Central memory CD8-positive, alpha-beta T cell (primary cell): ENCODE results near the gene CYB5A.
A peak's percentile ranks its signal among the peaks of the same experiment; 100 is the strongest.

Source experiments
- ATAC-seq: fragments of 150-1000 bp; cut with Tn5 transposase; replicated peaks from 2 replicates; pipeline ENCODE4 v1.10.0; 2022; ENCODE audit warnings: mild to moderate bottlenecking, moderate FRiP score, moderate number of reproducible peaks; ENCODE audit not compliant: poor library complexity, severe bottlenecking; ENCODE audit errors: extremely low read depth
- DNase-seq, 2 donors: peaks; one replicate each; pipeline ENCODE4 v3.0.0; 2021; ENCODE audit warnings: low spot score in 2 of 2
- H3K27ac Mint-ChIP-seq: one replicate; pipeline ENCODE4 v1.8.0; 2022; ENCODE audit warnings: low read depth, mild to moderate bottlenecking, moderate library complexity, mixed read lengths
- H3K27me3 Mint-ChIP-seq: one replicate; pipeline ENCODE4 v1.8.0; 2022; ENCODE audit warnings: mixed read lengths
- H3K36me3 Mint-ChIP-seq: one replicate; pipeline ENCODE4 v1.8.0; 2022; ENCODE audit warnings: mild to moderate bottlenecking, moderate library complexity, mixed read lengths; ENCODE audit not compliant: insufficient read depth
- H3K4me1 Mint-ChIP-seq: one replicate; pipeline ENCODE4 v1.8.0; 2022; ENCODE audit warnings: mixed read lengths
- H3K4me3 Mint-ChIP-seq: one replicate; pipeline ENCODE4 v1.8.0; 2022; ENCODE audit warnings: mild to moderate bottlenecking, moderate library complexity, mixed read lengths
- H3K9me3 Mint-ChIP-seq: one replicate; pipeline ENCODE4 v1.8.0; 2022; ENCODE audit warnings: mixed read lengths

CYB5A gene

GRCh38 chr18:74265546-74266098 lies 26.1 kb downstream of the CYB5A start:
- ATAC-seq = no peak
- no peak for DNase-seq
- Mint-ChIP-seq H3K4me1 (peaks cover 21% of the 10 kb centered on the region), H3K4me3 (no peak overlapping the region), H3K27me3 (no peaks in the 10 kb centered on the region), H3K36me3 (peaks cover 13% of the 10 kb centered on the region), H3K9me3 (no peaks in the 10 kb centered on the region), H3K27ac (no peak overlapping the region)

DNA sequence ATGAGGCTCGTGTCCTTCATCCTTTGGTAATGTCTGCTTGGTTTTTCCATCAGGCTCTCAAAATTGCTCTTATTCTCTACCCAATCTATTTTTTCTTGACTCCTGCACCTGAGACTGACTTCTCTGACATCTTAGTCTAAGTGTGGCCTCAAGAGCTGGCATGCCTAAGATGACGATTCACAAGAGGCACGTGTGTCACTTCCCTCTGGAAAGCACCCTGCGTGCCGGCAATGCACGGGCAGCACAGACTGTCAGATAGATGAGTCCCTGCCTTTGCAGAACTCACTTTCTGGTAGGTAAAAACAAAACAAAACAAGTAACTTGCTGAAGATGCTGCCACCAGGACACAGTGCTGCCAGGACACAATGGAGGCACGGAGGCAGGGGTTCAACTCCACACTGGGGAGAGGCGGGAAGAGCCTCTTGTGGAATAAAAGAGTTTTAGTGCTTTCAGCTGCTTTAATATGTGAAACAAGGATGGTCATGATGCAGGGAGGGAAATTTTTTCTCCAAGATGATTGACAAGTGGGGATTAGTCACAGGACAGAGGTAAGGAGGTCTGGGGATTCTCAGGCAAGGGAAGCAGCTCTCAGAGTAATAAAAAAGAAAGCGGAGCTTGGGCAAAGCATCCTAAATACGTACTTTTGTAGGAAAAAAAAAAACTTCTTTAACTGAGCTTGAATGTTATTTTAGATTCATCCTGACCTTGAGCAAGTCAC lies 27.3 kb downstream of the CYB5A start:
- ATAC-seq = no peak
- H3K36me3 Mint-ChIP-seq = peaks cover 13% of the 10 kb centered on the region
- no peak overlapping the region for H3K4me3 Mint-ChIP-seq
- no peaks in the 10 kb centered on the region for H3K9me3 Mint-ChIP-seq
- peak overlapping the region; percentile 11 for H3K27ac Mint-ChIP-seq
- DNase-seq = no peak
- H3K4me1 Mint-ChIP-seq = peaks cover 12% of the 10 kb centered on the region
- H3K27me3 Mint-ChIP-seq = no peaks in the 10 kb centered on the region

GRCh38 chr18:74261053-74261713 lies 30.6 kb downstream of the CYB5A start:
- no peak for ATAC-seq
- H3K27ac Mint-ChIP-seq = no peak overlapping the region
- peaks cover 12% of the 10 kb centered on the region for H3K36me3 Mint-ChIP-seq

DNA sequence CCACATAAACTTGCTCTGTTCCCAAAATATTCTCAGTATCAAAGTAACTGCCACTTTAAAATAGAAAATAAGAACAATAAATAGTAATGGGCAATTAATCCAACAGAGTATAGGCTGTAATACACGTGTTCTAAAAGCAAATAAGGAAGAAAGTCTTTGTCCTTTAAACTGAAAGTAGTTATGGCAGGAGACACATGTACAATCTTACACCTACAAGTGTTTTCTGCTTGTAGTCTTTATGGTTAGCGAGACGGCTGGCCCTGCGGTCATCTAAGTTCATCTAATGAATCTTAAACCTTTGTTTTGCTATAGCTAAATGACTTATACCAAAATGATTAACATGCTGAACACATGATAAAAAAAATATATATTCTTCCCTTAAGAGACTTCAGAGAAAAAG lies 32.4 kb downstream of the CYB5A start:
- Mint-ChIP-seq H3K4me1 (no peaks in the 10 kb centered on the region), H3K4me3 (no peak overlapping the region), H3K36me3 (peaks cover 15% of the 10 kb centered on the region), H3K9me3 (no peaks in the 10 kb centered on the region), H3K27ac (no peak overlapping the region), H3K27me3 (no peaks in the 10 kb centered on the region)
- DNase-seq = no peak
- ATAC-seq = no peak

More at GRCh38 chr18:74261053-74261713, 30.6 kb downstream of the CYB5A start:
- no peak overlapping the region for H3K4me3 Mint-ChIP-seq
- H3K9me3 Mint-ChIP-seq = no peaks in the 10 kb centered on the region
- no peaks in the 10 kb centered on the region for H3K4me1 Mint-ChIP-seq
- H3K27me3 Mint-ChIP-seq = no peaks in the 10 kb centered on the region
- DNase-seq = no peak

- peaks cover 16% of the 10 kb centered on the region for H3K36me3 Mint-ChIP-seq
- DNase-seq = no peak
These were observed 34.7 kb downstream of the CYB5A start for GRCh38 chr18:74257083-74257482.

DNA sequence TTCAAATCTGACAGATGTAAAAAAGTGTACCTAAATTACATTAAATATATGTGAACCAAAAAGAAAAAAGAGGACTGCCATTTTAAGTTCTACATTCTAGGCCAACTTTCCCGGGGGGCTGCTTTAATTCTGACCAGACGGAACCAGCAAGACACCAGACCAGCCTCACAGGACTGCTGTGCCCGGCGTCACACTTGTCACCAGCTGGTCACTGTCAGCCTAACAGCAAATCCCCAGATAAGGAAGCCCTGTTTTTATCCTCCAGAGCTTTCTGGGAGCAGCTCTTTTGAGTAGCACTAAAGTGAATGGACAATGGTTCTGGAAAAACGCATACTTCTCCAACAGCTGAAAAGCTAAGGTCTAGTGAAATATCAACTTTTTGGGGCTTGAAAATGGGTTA lies 35.6 kb downstream of the CYB5A start:
- no peaks in the 10 kb centered on the region for H3K9me3 Mint-ChIP-seq
- H3K27ac Mint-ChIP-seq = no peak overlapping the region
- H3K27me3 Mint-ChIP-seq = no peaks in the 10 kb centered on the region
- peaks cover 9% of the 10 kb centered on the region for H3K36me3 Mint-ChIP-seq
- ATAC-seq (no peak), DNase-seq (no peak)
- H3K4me1 Mint-ChIP-seq = no peaks in the 10 kb centered on the region
- H3K4me3 Mint-ChIP-seq = no peak overlapping the region

More at GRCh38 chr18:74257083-74257482, 34.7 kb downstream of the CYB5A start:
- H3K27me3 Mint-ChIP-seq = no peaks in the 10 kb centered on the region
- H3K9me3 Mint-ChIP-seq = no peaks in the 10 kb centered on the region
- H3K4me3 Mint-ChIP-seq = no peak overlapping the region
- ATAC-seq = no peak
- no peaks in the 10 kb centered on the region for H3K4me1 Mint-ChIP-seq
- H3K27ac Mint-ChIP-seq = no peak overlapping the region

GRCh38 chr18:74255131-74255616 lies 36.6 kb downstream of the CYB5A start:
- ATAC-seq (no peak), DNase-seq (no peak)
- Mint-ChIP-seq H3K27ac (no peak overlapping the region), H3K36me3 (peaks cover 7% of the 10 kb centered on the region), H3K9me3 (no peaks in the 10 kb centered on the region), H3K4me3 (no peak overlapping the region), H3K4me1 (no peaks in the 10 kb centered on the region), H3K27me3 (no peaks in the 10 kb centered on the region)

DNA sequence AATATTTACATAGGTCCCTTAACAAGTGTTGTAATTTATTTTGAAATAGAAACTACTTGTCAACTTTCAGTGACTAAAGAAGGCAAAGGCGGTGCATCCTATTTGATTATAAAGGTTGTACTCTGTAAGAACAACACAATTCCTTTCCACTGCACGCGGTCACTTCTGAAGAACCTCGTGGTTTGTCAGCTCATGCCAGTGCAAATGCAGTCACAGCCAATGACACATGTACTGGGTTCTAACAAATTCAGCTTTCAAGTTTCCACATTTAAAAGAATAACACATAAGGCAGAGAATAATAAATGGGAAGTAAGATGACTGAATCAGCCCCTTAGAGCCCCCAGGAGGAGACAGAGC lies 39.7 kb downstream of the CYB5A start:
- Mint-ChIP-seq H3K27me3 (no peaks in the 10 kb centered on the region), H3K4me1 (no peaks in the 10 kb centered on the region), H3K9me3 (no peaks in the 10 kb centered on the region), H3K4me3 (no peak overlapping the region), H3K36me3 (peaks cover 5% of the 10 kb centered on the region), H3K27ac (no peak overlapping the region)
- ATAC-seq = no peak
- no peak for DNase-seq

GRCh38 chr18:74251297-74252038 lies 40.3 kb downstream of the CYB5A start:
- peaks cover 5% of the 10 kb centered on the region for H3K36me3 Mint-ChIP-seq

DNA sequence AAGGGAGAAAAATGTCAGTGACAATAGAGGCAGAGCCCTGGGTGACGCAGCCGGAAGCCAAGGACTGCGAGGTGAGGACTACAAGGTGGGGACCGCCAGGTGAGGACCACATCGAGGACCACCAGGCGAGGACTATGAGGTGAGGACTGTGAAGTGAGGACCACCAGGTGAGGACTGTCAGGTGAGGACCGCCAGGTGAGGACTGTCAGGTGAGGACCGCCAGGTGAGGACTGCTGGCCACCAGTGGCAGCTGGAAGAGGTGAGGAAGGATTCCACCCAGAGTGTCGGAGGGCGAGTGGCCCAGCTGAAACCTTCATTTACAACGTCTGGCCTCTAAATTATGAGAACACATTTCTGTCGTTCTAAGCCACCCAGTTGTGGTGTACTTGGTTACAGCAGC lies 41.6 kb downstream of the CYB5A start:
- Mint-ChIP-seq H3K36me3 (peaks cover 4% of the 10 kb centered on the region), H3K9me3 (no peaks in the 10 kb centered on the region), H3K4me3 (no peak overlapping the region), H3K4me1 (no peaks in the 10 kb centered on the region), H3K27me3 (peaks cover 2% of the 10 kb centered on the region), H3K27ac (no peak overlapping the region)
- ATAC-seq = no peak
- no peak for DNase-seq

More at GRCh38 chr18:74251297-74252038, 40.3 kb downstream of the CYB5A start:
- Mint-ChIP-seq H3K4me1 (no peaks in the 10 kb centered on the region), H3K27ac (no peak overlapping the region), H3K27me3 (no peaks in the 10 kb centered on the region), H3K9me3 (no peaks in the 10 kb centered on the region), H3K4me3 (no peak overlapping the region)
- ATAC-seq = no peak
- no peak for DNase-seq

- H3K4me3 Mint-ChIP-seq = no peak overlapping the region
- no peaks in the 10 kb centered on the region for H3K9me3 Mint-ChIP-seq
- no peaks in the 10 kb centered on the region for H3K4me1 Mint-ChIP-seq
- H3K27ac Mint-ChIP-seq = no peak overlapping the region
- H3K36me3 Mint-ChIP-seq = peaks cover 3% of the 10 kb centered on the region
- ATAC-seq (no peak), DNase-seq (no peak)
- H3K27me3 Mint-ChIP-seq = peaks cover 9% of the 10 kb centered on the region
These were observed 42.4 kb downstream of the CYB5A start for GRCh38 chr18:74249181-74249968.

DNA sequence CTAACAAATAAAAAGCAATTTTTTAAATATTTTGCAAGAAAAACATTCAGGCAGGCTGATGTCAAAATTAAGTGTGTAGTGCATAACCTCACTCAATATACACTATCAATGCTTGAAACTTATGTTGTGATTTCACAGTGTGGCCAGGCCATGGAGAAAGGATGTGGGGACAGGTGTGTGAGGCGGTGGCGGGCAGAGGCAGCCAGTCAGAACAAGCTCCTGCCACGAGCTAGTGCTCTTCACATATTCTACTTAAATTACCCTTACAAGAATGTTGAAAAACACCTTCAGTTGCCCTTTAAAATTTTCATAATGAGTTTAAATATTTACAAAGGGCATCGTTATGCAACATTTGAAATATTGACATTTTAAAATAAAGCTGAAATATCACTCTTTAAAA lies 43.2 kb downstream of the CYB5A start:
- peaks cover 10% of the 10 kb centered on the region for H3K27me3 Mint-ChIP-seq
- no peak for DNase-seq
- no peaks in the 10 kb centered on the region for H3K9me3 Mint-ChIP-seq
- no peak overlapping the region for H3K27ac Mint-ChIP-seq
- H3K4me3 Mint-ChIP-seq = no peak overlapping the region
- no peak for ATAC-seq
- peaks cover 3% of the 10 kb centered on the region for H3K36me3 Mint-ChIP-seq
- H3K4me1 Mint-ChIP-seq = no peaks in the 10 kb centered on the region
